ENCODE measurements around the gene C16orf90. TPM values are rescaled to one million over a fixed set of nuclear protein-coding genes. Genes with fewer than 3 reads are reported as not detected.
"Not testable (repeated sequence)": the region's sequence is repeated elsewhere in the genome, so short reads cannot be mapped to it uniquely, and the experiment has no call there.

C16orf90 gene
- polyA plus RNA-seq, 4 donors = 0.12 TPM; not detected in 3

DNA sequence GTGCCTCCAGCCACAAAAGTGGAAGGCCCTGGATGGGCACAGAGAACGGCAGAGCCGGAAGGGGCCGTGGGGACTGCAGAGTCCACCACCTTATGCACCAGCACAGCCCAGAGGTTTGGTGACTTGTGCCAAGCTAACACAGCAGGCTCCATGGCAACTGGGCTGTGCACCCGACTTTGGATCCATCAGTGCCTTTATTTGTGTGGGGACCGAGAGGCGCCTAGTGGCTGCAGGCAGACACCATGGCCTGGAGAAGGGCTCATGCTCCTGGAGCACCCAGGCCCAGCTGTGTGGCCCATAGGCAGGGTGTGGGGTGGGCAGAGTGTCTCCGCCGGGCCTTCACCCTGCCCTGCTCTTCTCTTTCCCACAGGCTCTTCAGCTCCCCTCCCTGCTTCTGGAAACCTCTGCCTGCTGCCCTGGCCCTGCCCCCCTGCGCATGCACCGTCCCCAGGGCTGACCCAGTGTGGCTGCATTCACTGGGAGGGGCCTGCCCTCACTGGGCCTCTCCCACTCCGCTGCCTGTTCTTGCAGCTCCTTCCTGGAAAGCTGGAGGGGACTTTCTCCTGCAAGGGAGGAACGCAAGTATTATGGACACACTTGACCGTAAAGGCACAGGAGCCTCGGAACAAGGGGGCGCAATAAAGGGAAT lies 10.1 kb downstream of the C16orf90 start:
- no peak for DNase-seq (ENCODE audit: low read depth in 4 of 4, low spot score in 3 of 4)

DNA sequence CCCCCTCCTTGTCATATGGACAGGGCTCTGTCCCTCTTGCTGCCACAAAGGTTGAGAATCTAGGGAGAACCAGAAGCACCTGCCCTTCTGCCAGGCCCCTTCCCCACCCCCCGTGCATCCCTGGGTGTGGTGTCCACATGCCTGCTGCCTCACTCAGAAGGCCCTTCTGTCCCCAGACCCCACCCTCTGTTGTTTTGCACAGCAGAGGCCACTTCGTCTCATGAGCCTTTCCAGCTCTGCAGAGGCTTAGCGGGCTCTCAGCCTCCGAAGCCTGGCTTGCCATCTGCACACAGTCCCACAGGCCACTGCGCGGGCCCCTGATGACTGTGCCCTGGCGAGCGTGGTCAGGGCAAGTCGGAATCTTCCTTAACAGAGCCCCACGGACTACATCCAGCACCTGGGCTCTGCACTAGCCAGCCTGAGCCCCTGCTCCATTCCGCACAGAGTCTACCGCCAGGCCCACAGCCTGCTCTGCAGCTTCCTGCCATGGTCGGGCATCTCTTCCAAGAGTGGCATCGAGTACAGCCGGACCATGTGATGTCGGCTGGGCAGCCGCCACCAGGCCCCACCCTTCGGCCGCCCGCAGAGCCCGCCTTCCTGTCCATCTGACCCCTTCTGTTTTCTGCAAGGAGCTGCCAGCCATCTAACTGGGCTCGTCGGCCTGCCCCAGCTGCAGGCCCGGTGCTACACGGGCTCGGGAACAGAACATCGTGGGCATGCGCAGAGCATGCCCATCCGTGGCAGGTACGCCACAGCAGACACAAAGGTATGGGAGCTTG lies 10.8 kb downstream of the C16orf90 start:
- no peak for DNase-seq (ENCODE audit: low read depth in 4 of 4, low spot score in 3 of 4)

DNA sequence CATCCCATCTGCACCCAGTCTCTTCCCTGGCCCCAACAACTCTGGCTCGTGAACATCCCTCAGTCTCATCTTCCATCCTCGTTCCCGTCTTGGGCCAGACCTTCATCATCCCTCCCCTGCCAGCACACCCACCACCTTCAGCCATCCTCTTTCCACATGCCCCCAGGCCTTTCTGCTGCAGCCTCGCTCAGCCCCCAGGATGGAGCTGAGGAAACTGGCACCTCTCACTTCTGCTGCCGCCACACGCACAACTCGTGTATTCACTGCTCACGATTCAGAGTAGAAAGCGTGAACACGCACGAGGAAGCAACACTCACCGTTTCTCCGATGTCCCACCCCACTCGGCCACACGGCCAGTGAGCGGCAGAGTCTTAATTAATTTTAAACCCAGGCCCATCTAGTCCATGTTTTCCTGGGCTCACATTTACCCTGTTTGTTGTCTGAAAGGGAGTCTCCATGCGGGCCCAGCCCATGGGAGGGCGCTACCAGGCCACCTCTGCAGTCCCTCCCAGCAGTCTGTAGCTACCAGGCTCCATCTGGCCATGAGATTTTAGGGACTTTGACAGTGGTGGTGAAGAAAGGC lies 12.5 kb downstream of the C16orf90 start:
- DNase-seq (ENCODE audit: low read depth in 4 of 4, low spot score in 3 of 4) = no peak

DNA sequence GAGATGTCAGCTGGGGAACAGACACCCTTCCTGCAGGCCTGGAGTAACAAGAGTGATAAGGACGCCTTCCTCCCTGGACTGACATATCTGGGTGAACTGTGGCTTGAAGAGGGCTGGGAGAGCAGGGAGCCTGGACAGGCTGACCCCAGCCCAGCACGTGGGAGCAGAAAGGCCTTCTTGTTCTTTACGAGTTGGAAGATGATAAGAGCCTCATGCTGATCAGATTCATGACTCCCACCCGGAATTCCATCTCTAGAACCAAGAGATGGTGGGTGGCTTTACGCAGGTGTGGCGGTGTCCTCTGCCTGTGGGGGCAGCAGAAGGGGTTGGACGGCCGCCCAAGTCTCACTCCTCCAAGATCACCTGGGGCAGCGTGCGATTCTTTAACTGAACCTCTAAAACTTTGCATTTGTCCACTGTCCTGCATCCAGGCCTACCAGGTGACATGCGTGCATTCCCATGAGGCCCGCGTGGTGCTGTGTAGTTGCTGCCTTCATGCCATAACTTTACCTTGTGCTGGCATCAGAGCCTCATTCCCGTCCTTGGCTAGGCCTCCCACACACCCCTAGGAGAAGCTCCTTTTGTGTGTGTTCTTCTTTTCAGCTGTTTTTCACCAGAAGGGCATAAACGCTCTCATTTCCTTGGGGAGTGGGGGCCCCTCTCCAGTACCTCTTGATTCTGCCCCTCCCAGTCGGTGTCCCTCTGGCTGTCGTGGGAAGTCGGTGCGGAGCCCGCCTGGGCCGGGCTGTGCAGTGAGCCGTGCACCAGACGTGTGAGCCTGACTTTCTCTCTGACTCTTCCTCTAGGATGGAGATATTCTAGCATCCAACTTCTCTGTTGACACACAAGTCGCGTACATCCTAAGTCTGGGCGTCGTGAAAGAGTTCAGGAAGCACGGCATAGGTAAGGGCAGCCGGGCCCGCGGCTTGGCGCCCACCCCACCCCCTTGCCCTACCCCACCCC lies 13.3 kb downstream of the C16orf90 start:
- no peak for DNase-seq (ENCODE audit: low read depth in 4 of 4, low spot score in 3 of 4)

DNA sequence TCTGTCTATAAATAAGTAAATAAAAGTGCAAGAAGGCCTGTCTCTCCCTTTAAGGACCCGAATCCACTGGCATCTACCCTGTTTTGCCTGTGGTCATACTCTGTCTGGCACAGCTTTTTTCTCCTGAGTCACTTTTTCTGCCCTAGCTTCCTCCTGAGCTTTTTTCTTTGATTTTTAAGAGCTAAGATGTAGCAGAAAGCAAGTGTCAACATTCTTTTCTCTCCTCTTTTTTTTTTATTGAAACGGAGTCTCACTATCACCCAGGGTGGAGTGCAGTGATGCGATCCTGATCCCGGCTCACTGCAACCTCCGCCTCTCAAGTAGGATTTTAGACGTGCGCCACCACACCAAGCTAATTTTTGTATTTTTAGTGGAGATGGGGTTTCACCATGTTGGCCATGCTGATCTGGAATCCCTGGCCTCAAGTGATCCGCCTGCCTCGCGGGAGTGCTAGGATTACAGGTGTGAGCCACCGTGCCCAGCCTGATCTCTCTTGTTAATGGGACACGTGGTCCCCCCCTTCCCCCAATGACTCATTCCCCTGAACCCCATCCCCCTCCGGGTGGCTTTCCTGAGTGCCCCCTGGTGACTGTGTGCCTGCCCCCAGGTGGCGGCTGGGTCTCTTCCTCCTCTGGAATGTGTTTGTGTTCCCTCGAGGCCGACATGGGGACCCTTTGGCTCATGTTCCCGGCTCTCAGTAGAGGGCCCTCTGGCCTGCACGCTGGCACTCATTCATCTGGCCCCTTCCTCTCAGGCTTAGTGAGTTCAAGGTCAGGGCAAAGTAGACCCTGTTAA lies 14.2 kb downstream of the C16orf90 start:
- DNase-seq (ENCODE audit: low read depth in 4 of 4, low spot score in 3 of 4) = no peak

DNA sequence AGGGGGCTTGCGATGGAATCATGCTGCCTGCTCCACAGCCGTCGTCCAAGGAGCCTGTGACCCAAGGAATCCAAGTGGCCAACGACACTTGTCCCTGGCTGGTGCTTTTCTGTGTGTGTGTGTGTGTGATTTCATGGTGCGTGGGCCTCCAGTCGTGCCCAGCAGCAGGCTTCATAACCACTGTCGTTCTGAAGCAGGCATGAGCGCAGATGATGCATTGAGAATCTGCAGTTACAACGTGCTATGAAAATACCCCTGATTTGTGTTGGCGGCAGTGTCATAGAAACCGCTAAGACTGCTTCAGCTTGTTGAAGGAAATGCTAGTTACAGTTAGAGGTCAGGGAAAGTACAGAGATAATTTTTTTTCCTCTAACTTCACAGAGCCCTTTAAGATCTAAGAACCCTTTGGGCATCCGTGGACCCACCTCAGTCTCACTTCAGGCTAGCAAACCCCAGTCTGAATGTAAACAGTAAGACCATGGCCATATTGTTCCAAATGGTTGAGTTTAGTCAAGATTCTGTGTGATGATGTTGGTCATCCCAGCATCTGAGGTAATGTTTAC lies 15.6 kb downstream of the C16orf90 start:
- DNase-seq (ENCODE audit: low read depth in 4 of 4, low spot score in 3 of 4) = no peak

DNA sequence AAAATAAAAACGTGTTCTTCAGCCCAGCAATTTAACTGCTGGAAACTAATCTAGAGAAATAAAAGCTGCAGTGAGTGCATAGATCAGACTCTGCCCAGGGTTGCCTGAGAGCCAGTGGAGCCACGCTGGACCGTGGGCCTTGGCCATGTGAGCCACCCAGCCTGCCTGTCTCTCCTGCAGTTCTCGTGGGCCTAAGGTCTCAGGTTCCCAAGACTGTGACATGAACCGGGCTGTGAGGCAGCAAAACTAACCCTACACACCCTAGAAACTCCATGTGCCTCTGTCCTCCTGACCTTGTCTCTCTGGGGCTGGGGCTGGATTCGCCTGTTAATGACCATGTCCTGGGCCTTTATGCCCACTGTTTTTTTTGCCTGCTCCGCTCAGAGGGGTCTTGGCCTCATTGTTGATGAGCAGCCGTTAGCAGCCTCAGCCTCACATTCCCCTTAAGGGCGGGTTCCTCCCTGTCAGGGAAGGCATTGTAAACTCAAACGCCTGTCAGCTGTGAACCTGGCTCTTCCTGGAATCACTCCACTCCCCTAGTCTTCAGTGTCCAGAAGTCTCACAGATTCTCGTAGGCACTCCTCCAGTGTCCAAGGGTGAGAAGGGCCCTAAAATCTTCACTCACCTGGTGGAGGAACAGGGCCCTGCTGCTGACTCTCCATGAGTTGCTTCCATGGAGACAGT lies 16.9 kb downstream of the C16orf90 start:
- no peak for DNase-seq (ENCODE audit: low read depth in 4 of 4, low spot score in 3 of 4)

DNA sequence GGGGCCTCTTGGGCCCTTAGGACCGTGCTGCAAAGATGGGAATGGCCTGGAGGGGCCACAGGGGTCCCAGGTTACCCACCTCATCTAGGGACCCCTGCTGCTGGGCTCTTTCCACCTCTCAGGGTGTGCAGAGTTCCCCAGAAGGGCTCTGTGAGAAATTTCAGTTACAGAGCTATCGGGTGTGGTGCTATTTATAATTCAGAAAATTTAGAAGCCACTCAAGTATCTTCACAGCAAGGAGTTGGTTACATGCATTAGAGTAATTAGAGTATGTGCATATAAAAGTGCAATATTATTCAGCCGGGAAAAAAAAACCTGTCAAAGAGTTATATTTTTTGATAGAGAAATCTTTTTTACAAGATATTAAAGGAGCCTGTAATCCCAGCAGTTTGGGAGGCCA lies 18.9 kb downstream of the C16orf90 start:
- DNase-seq (ENCODE audit: low read depth in 4 of 4, low spot score in 3 of 4) = no peak

DNA sequence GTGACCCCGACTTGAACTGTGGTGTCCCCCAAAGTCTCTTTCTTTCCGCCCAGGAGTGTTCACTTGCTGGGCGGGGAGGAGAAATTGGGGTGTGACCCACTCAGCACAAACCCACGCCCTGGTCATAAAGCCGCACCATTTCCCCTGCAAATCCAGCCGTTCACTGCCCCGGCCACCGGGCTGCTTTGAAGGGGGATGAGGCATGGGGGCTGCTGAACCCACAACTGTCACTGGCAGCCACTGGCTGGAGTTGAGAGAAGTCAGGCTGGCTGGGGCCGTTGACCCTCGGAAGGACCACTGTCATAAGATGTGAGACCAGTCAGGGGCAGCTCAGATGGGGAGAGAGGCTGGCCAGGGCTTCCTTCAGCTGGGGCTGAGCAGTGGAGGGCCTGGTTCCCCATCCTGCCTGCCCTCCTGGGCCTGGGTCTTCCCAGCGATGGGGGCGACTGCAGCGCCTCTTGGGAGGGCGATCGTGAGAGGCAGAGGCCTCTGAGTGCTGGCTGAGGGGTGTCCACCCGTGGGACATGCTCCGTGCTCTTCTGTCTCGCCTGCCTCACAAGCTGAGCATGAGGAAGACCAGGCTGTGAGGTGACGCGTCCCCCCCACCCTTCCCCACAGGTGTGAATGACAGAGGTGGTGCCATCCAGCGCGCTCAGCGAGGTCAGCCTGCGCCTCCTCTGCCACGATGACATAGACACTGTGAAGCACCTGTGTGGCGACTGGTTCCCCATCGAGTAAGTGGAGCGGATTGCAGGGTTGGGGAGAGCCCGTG lies 19.5 kb downstream of the C16orf90 start:
- no peak for DNase-seq (ENCODE audit: low read depth in 4 of 4, low spot score in 3 of 4)

DNA sequence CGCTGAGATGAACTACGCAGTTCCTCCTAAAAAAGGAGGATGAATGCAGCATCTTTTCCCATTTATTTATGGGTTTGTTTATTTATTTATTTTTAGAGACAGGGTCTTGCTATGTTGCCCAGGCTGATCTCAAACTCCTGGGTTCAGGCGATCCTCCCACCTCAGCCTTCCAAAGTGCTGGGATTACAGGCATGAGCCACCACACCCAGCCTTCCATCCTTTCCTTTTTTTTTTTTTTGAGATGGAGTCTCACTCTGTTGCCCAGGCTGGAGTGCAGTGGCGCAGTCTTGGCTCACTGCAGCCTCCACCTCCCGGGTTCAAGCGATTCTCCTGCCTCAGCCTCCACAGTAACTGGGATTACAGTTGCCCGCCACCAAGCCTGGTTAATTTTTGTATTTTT lies 20.4 kb downstream of the C16orf90 start:
- not testable (repeated sequence) for DNase-seq (ENCODE audit: low read depth in 4 of 4, low spot score in 3 of 4)

DNA sequence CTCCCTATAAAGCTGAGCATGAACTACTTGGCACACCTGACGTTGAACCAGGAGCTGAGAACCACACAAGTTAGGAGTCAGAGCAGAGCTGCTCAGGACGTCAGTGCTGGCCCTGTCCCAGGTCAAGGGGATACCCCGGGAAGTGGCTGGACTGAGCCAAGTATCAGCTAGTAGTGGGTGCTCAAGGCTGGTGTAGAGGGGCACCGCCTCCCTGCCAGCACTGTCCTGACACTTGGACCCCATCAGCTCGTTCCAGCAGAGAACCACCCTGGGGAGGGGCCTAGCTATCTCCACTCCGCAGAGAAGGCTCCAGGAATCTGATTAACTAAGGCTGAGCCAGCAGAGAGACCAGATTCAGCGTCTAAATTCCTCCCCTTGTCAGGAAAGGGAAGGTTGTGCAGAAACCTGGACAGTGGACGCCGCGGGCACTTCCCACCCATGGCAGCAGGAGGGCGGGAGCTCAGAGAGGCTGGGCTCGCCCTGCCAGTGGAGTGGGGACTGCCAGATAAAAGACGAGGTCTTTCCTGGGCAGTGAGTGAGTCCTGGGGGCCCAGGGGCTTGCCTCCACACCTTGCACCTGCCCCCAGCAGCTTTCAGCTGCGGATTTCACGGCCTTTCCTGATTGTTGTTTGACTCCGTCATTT lies 21.0 kb downstream of the C16orf90 start:
- no peak for DNase-seq (ENCODE audit: low read depth in 4 of 4, low spot score in 3 of 4)

DNA sequence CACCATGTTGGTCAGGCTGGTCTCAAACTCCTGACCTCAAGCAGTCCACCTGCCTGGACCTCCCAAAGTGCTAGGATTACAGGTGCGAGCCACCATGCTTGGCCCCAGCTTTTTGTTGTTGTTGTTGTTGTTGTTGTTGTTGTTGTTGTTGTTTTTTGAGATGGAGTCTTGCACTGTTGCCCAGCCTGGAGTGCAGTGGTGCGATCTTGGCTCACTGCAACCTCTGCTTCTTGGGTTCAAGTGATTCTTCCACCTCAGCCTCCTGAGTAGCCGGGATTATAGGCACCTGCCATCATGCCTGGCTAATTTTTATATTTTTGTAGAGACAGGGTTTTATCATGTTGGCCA lies 21.7 kb downstream of the C16orf90 start:
- not testable (repeated sequence) for DNase-seq (ENCODE audit: low read depth in 4 of 4, low spot score in 3 of 4)

DNA sequence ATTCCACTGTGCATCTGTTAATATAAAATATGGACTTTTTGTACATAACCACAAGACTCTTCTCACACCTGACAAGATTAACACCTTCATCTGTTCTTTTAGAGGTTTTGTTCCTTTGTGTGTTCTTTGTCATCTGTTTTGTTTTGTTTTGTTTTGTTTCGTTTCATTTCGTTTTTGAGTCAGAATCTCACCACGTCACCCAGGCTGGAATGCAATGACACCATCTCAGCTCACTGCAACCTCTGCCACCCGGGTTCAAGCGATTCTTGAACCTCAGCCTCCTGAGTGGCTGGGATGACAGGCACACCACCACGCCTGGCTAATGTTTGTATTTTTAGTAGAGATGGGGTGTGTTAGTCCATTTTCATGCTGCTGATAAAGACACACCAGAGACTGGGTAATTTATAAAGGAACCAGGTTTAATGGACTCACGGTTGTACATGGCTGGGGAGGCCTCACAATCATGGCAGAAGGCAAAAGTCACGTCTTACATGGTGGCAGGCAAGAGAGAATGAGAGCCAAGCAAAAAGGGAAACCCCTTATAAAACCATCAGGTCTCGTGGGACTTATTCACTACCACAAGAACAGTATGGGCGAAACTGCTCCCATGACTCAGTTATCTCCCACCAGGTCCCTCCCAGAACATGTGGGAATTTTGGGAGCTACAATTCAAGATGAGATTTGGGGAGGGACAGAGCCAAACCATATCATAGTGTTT lies 22.3 kb downstream of the C16orf90 start:
- DNase-seq (ENCODE audit: low read depth in 4 of 4, low spot score in 3 of 4) = no peak

DNA sequence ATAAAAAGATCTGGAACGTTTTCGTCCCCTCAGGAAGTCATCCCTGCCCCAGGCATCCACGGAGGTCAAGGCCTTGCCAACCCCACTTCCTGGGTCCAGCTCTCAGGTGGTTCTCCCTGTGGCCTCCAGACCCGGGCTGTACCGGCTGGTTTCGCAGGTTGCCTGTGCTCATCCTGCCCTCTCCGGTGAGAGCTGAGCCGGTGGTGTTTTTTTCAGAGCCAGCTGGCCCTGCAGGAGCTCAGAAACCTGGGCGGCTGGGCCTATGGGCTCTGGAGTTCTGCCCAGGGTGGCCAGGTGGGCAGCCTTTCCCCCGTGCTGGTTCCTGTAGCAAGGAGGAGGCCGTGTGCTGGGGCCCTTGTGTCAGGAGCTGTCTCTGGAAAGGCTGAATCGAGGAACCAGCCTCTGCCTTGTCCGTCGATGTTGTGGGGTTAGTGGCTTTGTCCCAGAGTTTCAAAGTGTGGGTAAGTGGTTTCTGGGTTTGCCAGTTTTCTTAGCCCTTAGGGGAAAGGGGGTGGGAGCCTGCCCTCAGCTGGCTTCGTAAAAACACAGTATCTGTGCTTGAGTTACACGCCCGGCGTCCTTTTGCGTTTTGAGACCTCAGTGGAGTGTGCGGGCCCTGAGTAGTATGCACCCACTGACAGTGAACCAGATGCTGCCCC lies 23.6 kb downstream of the C16orf90 start:
- DNase-seq (ENCODE audit: low read depth in 4 of 4, low spot score in 3 of 4) = no peak

DNA sequence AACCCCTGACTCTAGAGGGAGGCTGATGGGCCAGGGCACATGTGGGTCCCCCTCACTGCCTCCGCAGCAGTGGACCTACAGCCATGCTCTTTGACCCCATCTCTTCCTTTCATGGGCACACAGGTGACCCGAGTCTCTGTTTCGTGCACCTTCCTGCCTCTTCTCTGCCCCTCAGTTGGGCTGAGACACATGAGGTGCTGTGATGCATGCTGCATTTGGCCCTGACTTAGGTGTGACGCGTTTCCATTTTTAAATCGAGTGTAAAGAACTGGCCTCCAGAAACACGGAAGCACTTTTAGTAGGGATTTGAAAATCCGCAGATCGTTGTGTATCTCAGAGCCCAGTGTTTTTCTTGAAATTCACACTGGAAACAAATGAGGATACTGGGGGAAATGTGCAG lies 24.6 kb downstream of the C16orf90 start:
- DNase-seq (ENCODE audit: low read depth in 4 of 4, low spot score in 3 of 4) = no peak

DNA sequence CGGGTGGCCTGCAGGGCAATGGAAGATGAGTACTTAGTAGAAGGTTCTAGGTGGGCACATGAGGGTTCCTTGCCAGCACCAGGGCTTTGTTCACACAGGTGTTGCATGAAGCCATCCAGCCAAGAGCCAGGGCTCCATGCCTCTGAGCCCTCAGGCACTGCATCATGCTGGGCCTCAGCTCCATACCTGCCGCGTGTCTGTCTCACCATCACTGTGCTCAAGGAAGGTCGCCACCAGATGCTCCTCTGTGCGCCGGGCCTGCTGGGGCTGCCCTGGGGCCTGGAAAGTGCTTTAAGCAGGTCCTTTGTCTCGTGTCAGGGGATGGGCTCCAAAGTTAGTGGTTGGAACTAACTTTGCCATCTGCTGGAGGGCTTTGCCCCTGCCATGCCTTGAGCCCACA lies 25.6 kb downstream of the C16orf90 start:
- DNase-seq (ENCODE audit: low read depth in 4 of 4, low spot score in 3 of 4) = no peak

DNA sequence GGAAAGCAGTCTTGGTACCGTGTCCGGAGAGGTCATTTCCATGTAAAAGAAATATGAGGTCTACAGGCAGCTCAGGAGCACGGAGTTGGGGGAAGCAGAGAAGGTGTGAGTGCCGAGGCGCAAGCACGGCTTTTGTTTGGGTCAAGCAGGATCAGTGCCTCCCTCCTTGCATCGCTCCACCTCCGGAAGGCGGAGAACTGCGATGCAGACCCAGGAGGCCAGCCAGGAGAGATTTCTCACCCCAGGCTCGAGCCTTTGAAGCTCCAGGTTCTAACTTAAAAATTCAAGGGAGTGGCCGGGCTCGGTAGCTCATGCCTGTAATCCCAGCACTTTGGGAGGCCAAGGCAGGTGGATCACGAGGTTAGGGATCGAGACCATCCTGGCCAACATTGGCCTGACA lies 26.8 kb downstream of the C16orf90 start:
- DNase-seq (ENCODE audit: low read depth in 4 of 4, low spot score in 3 of 4) = no peak

All from right renal pelvis (tissue), 4 donors.